ENCODE results near the gene PPM1K.

- TF ChIP-seq REST (IDR thresholded peaks at IDR 0.05): no peak
- TF ChIP-seq BCL3 (IDR thresholded peaks at IDR 0.05): no peak
- no peak for TF ChIP-seq EP300 (IDR thresholded peaks at IDR 0.05)
- TF ChIP-seq POLR2A (IDR thresholded peaks at IDR 0.05; ENCODE audit: low read length): no peak
- TF ChIP-seq CTCF (IDR thresholded peaks at IDR 0.05): no peak
- TF ChIP-seq POLR2AphosphoS2 (conservative IDR thresholded peaks at IDR 0.05; ENCODE audit: low read length): no peak
- no peak for TF ChIP-seq MYC (IDR thresholded peaks at IDR 0.05; ENCODE audit: borderline replicate concordance, low read length)
- no peak for TF ChIP-seq RCOR1 (IDR thresholded peaks at IDR 0.05; ENCODE audit: low read depth, low read length)
- TF ChIP-seq MAX (IDR thresholded peaks at IDR 0.05): no peak
- no peak for TF ChIP-seq CHD2 (IDR thresholded peaks at IDR 0.05; ENCODE audit: low read length, partially characterized antibody)
Measured at GRCh38 chr4:88277711-88278225, 6.6 kb downstream of the PPM1K start.
